Left hindlimb (tissue), 1 donor: Measurements from ENCODE around the gene NDRG4.

Experiments
- DNase-seq: peaks from one replicate; pipeline ENCODE4 v3.0.0-alpha.2; 2018

Gene NDRG4

GRCh38 chr16:58548378-58548777 lies 48.4 kb downstream of the NDRG4 start:
- no peak for DNase-seq

- DNase-seq, result no peak
Measured at GRCh38 chr16:58551496-58551895, 51.6 kb downstream of the NDRG4 start.

- no peak for DNase-seq
Measured at GRCh38 chr16:58556678-58557077, 56.7 kb downstream of the NDRG4 start.
